HG02588 (cell line): Measurements from ENCODE around the gene ADGB.
"Not testable (repeated sequence)": the region's sequence is repeated elsewhere in the genome, so short reads cannot be mapped to it uniquely, and the experiment has no call there.

Experiments used
- ATAC-seq: cut with Tn5 transposase; IDR thresholded peaks from one replicate; pipeline ENCODE4 v1.9.1; 2021; ENCODE audit warnings: mild to moderate bottlenecking, moderate library complexity; ENCODE audit not compliant: unreplicated experiment

ADGB gene

GRCh38 chr6:146598772-146599405, at the start of gene ADGB:
TSS of gene ADGB (plus strand) at chr6:146598972. CDS start at chr6:146599041, 69 bp downstream.
- no peak for ATAC-seq

- no peak for ATAC-seq
Measured at GRCh38 chr6:146550911-146551310, 47.9 kb upstream of the ADGB start.

GRCh38 chr6:146551545-146551944, 47.2 kb upstream of the ADGB start:
- no peak for ATAC-seq

- no peak for ATAC-seq
Measured at GRCh38 chr6:146553377-146554135, 45.2 kb upstream of the ADGB start.

- ATAC-seq, result no peak
Measured at GRCh38 chr6:146560607-146561006, 38.2 kb upstream of the ADGB start.

- not testable (repeated sequence) for ATAC-seq
Measured at GRCh38 chr6:146566661-146567060, 32.1 kb upstream of the ADGB start.

GRCh38 chr6:146568619-146569018, 30.2 kb upstream of the ADGB start:
- ATAC-seq, result not testable (repeated sequence)

GRCh38 chr6:146574211-146574610, 24.6 kb upstream of the ADGB start:
- ATAC-seq, result no peak

- no peak for ATAC-seq
Measured at GRCh38 chr6:146578054-146578453, 20.7 kb upstream of the ADGB start.

GRCh38 chr6:146581968-146582367, 16.8 kb upstream of the ADGB start:
- no peak for ATAC-seq

- no peak for ATAC-seq
Measured at GRCh38 chr6:146582857-146583256, 15.9 kb upstream of the ADGB start.

- no peak for ATAC-seq
Measured at GRCh38 chr6:146583966-146584365, 14.8 kb upstream of the ADGB start.

- ATAC-seq, result no peak
Measured at GRCh38 chr6:146587459-146587858, 11.3 kb upstream of the ADGB start.

- ATAC-seq, result no peak
Measured at GRCh38 chr6:146590492-146590891, 8.3 kb upstream of the ADGB start.

- no peak for ATAC-seq
Measured at GRCh38 chr6:146592451-146592850, 6.3 kb upstream of the ADGB start.

- no peak for ATAC-seq
Measured at GRCh38 chr6:146593986-146594385, 4.8 kb upstream of the ADGB start.

GRCh38 chr6:146594495-146594894, 4.3 kb upstream of the ADGB start:
- ATAC-seq, result no peak

GRCh38 chr6:146595972-146596731, 2.6 kb upstream of the ADGB start:
- peak; percentile 44 for ATAC-seq

GRCh38 chr6:146601352-146601751, 2.6 kb downstream of the ADGB start:
- no peak for ATAC-seq

- ATAC-seq, result no peak
Measured at GRCh38 chr6:146602526-146602925, 3.8 kb downstream of the ADGB start.

GRCh38 chr6:146613947-146614346, 15.2 kb downstream of the ADGB start:
- no peak for ATAC-seq

GRCh38 chr6:146620655-146621054, 21.9 kb downstream of the ADGB start:
- no peak for ATAC-seq
